ENCODE data around the gene CTNNAL1.

The CTNNAL1 gene

GRCh38 chr9:108953983-108954574 lies 59.2 kb downstream of the CTNNAL1 start:
- no peak overlapping the region for H2BK15ac ChIP-seq (ENCODE audit: low read length)
- no peak overlapping the region for H3K9ac ChIP-seq (ENCODE audit: low read depth, low read length, poor library complexity)
- no peak overlapping the region for H2AFZ ChIP-seq (ENCODE audit: low read length)
- no peak overlapping the region for H3K18ac ChIP-seq (ENCODE audit: low read length)
- H3K23ac ChIP-seq (ENCODE audit: low read depth, low read length, poor library complexity) = no peak overlapping the region
- no peak overlapping the region for H4K91ac ChIP-seq (ENCODE audit: low read depth, low read length, poor library complexity)
- DNase-seq (ENCODE audit: low spot score) = no peak
- H2BK12ac ChIP-seq (ENCODE audit: low read length) = no peak overlapping the region
- no peak overlapping the region for H2BK120ac ChIP-seq (ENCODE audit: low read depth, low read length)
- H2BK5ac ChIP-seq (ENCODE audit: low read length) = no peak overlapping the region
- no peaks in the 10 kb centered on the region for H3K9me3 ChIP-seq (replicated peaks in 1 of 2; ENCODE audit: control insufficient read depth in 2 of 2, insufficient read depth in 1 of 2, low read depth in 1 of 2, low read length in 2 of 2)
- peaks cover 3 to 40% of the 10 kb centered on the region in 2 donors for H3K36me3 ChIP-seq (replicated peaks in 1 of 2; ENCODE audit: control insufficient read depth in 2 of 2, insufficient read depth in 2 of 2, low read length in 2 of 2)
- no peaks in the 10 kb centered on the region for H3K79me1 ChIP-seq (ENCODE audit: low read depth, low read length)
- no peak overlapping the region for H2AK5ac ChIP-seq (ENCODE audit: low read depth, low read length)
- H3K27me3 ChIP-seq (ENCODE audit: control insufficient read depth in 3 of 3, insufficient read depth in 3 of 3, low read depth in 1 of 3, low read length in 3 of 3) = no peaks in the 10 kb centered on the region
- H3K4me3 ChIP-seq (ENCODE audit: low read length in 2 of 2) = no peak overlapping the region
- no peak overlapping the region for H3K4ac ChIP-seq (ENCODE audit: low read length)
- no CpG with 5 or more reads among the region's 3 CpGs for WGBS, 2 donors (ENCODE audit: extremely low coverage in 2 of 2, insufficient read length in 2 of 2, insufficient replicate concordance in 1 of 2)
- no peak overlapping the region for H4K8ac ChIP-seq (ENCODE audit: low read depth, low read length)
- H3K4me2 ChIP-seq (ENCODE audit: insufficient read depth, low read length, poor library complexity, severe bottlenecking) = no peak overlapping the region
- H3K14ac ChIP-seq (ENCODE audit: low read length) = no peak overlapping the region
- H3K4me1 ChIP-seq (ENCODE audit: control insufficient read depth in 2 of 2, insufficient read depth in 1 of 2, low read depth in 1 of 2, low read length in 2 of 2) = no peaks in the 10 kb centered on the region
- no peak overlapping the region for H3K27ac ChIP-seq (replicated peaks; ENCODE audit: low read length)

- Histone ChIP-seq H3K4me3 (ENCODE audit: low read length in 2 of 2) (no peak overlapping the region), H3K4me1 (ENCODE audit: control insufficient read depth in 2 of 2, insufficient read depth in 1 of 2, low read depth in 1 of 2, low read length in 2 of 2) (no peaks in the 10 kb centered on the region), H2BK12ac (ENCODE audit: low read length) (no peak overlapping the region), H2AK5ac (ENCODE audit: low read depth, low read length) (no peak overlapping the region), H3K27me3 (ENCODE audit: control insufficient read depth in 3 of 3, insufficient read depth in 3 of 3, low read depth in 1 of 3, low read length in 3 of 3) (no peaks in the 10 kb centered on the region), H3K14ac (ENCODE audit: low read length) (no peak overlapping the region), H3K9me3 (replicated peaks in 1 of 2; ENCODE audit: control insufficient read depth in 2 of 2, insufficient read depth in 1 of 2, low read depth in 1 of 2, low read length in 2 of 2) (no peaks in the 10 kb centered on the region), H2BK120ac (ENCODE audit: low read depth, low read length) (no peak overlapping the region), H3K9ac (ENCODE audit: low read depth, low read length, poor library complexity) (no peak overlapping the region), H3K27ac (replicated peaks; ENCODE audit: low read length) (no peak overlapping the region), H3K36me3 (replicated peaks in 1 of 2; ENCODE audit: control insufficient read depth in 2 of 2, insufficient read depth in 2 of 2, low read length in 2 of 2) (peaks cover 7 to 50% of the 10 kb centered on the region in 2 donors), H2BK5ac (ENCODE audit: low read length) (no peak overlapping the region), H3K18ac (ENCODE audit: low read length) (no peak overlapping the region), H3K79me1 (ENCODE audit: low read depth, low read length) (no peaks in the 10 kb centered on the region), H4K8ac (ENCODE audit: low read depth, low read length) (no peak overlapping the region), H4K91ac (ENCODE audit: low read depth, low read length, poor library complexity) (no peak overlapping the region), H2BK15ac (ENCODE audit: low read length) (no peak overlapping the region), H2AFZ (ENCODE audit: low read length) (no peak overlapping the region), H3K4ac (ENCODE audit: low read length) (no peak overlapping the region), H3K4me2 (ENCODE audit: insufficient read depth, low read length, poor library complexity, severe bottlenecking) (no peak overlapping the region), H3K23ac (ENCODE audit: low read depth, low read length, poor library complexity) (no peak overlapping the region)
- DNase-seq (ENCODE audit: low spot score) = no peak
- WGBS, 2 donors (ENCODE audit: extremely low coverage in 2 of 2, insufficient read length in 2 of 2, insufficient replicate concordance in 1 of 2) = no CpG with 5 or more reads among the region's 2 CpGs
Observed at GRCh38 chr9:108951578-108951977, 61.7 kb downstream of the CTNNAL1 start.

- no peak overlapping the region for H3K9ac ChIP-seq (ENCODE audit: low read depth, low read length, poor library complexity)
- no peak overlapping the region for H2AFZ ChIP-seq (ENCODE audit: low read length)
- H3K4ac ChIP-seq (ENCODE audit: low read length) = no peak overlapping the region
- H2BK15ac ChIP-seq (ENCODE audit: low read length) = no peak overlapping the region
- no peak overlapping the region for H2BK5ac ChIP-seq (ENCODE audit: low read length)
- peaks cover 7 to 55% of the 10 kb centered on the region in 2 donors for H3K36me3 ChIP-seq (replicated peaks in 1 of 2; ENCODE audit: control insufficient read depth in 2 of 2, insufficient read depth in 2 of 2, low read length in 2 of 2)
- H3K4me1 ChIP-seq (ENCODE audit: control insufficient read depth in 2 of 2, insufficient read depth in 1 of 2, low read depth in 1 of 2, low read length in 2 of 2) = no peaks in the 10 kb centered on the region
- no peak overlapping the region for H2AK5ac ChIP-seq (ENCODE audit: low read depth, low read length)
- H4K91ac ChIP-seq (ENCODE audit: low read depth, low read length, poor library complexity) = no peak overlapping the region
- H3K9me3 ChIP-seq (replicated peaks in 1 of 2; ENCODE audit: control insufficient read depth in 2 of 2, insufficient read depth in 1 of 2, low read depth in 1 of 2, low read length in 2 of 2) = no peaks in the 10 kb centered on the region
- H3K79me1 ChIP-seq (ENCODE audit: low read depth, low read length) = no peaks in the 10 kb centered on the region
- peaks cover 0 to 2% (median 0%) of the 10 kb centered on the region in 3 experiments for H3K27me3 ChIP-seq (ENCODE audit: control insufficient read depth in 3 of 3, insufficient read depth in 3 of 3, low read depth in 1 of 3, low read length in 3 of 3)
- H3K4me2 ChIP-seq (ENCODE audit: insufficient read depth, low read length, poor library complexity, severe bottlenecking) = no peak overlapping the region
- H2BK12ac ChIP-seq (ENCODE audit: low read length) = no peak overlapping the region
- no peak overlapping the region for H3K27ac ChIP-seq (replicated peaks; ENCODE audit: low read length)
- H2BK120ac ChIP-seq (ENCODE audit: low read depth, low read length) = no peak overlapping the region
- H3K23ac ChIP-seq (ENCODE audit: low read depth, low read length, poor library complexity) = no peak overlapping the region
- no peak overlapping the region for H4K8ac ChIP-seq (ENCODE audit: low read depth, low read length)
- H3K18ac ChIP-seq (ENCODE audit: low read length) = no peak overlapping the region
- no peak overlapping the region for H3K14ac ChIP-seq (ENCODE audit: low read length)
- H3K4me3 ChIP-seq (ENCODE audit: low read length in 2 of 2) = no peak overlapping the region
- no peak for DNase-seq (ENCODE audit: low spot score)
- WGBS, 2 donors (ENCODE audit: extremely low coverage in 2 of 2, insufficient read length in 2 of 2, insufficient replicate concordance in 1 of 2) = no CpG with 5 or more reads among the region's 1 CpG
Observed at GRCh38 chr9:108950168-108950567, 63.1 kb downstream of the CTNNAL1 start.

GRCh38 chr9:108939975-108940374 lies 73.3 kb downstream of the CTNNAL1 start:
- Histone ChIP-seq H3K23ac (ENCODE audit: low read depth, low read length, poor library complexity) (no peak overlapping the region), H3K36me3 (replicated peaks in 1 of 2; ENCODE audit: control insufficient read depth in 2 of 2, insufficient read depth in 2 of 2, low read length in 2 of 2) (peaks cover 10 to 75% of the 10 kb centered on the region in 2 donors), H3K27ac (replicated peaks; ENCODE audit: low read length) (no peak overlapping the region), H3K18ac (ENCODE audit: low read length) (no peak overlapping the region), H3K14ac (ENCODE audit: low read length) (no peak overlapping the region), H2BK5ac (ENCODE audit: low read length) (no peak overlapping the region), H2BK120ac (ENCODE audit: low read depth, low read length) (no peak overlapping the region), H3K9me3 (replicated peaks in 1 of 2; ENCODE audit: control insufficient read depth in 2 of 2, insufficient read depth in 1 of 2, low read depth in 1 of 2, low read length in 2 of 2) (no peaks in the 10 kb centered on the region), H2BK15ac (ENCODE audit: low read length) (no peak overlapping the region), H3K79me1 (ENCODE audit: low read depth, low read length) (no peaks in the 10 kb centered on the region), H3K4me1 (ENCODE audit: control insufficient read depth in 2 of 2, insufficient read depth in 1 of 2, low read depth in 1 of 2, low read length in 2 of 2) (peaks cover 0 to 2% of the 10 kb centered on the region in 2 donors), H4K8ac (ENCODE audit: low read depth, low read length) (no peak overlapping the region), H4K91ac (ENCODE audit: low read depth, low read length, poor library complexity) (no peak overlapping the region), H3K4me3 (ENCODE audit: low read length in 2 of 2) (no peak overlapping the region), H2AFZ (ENCODE audit: low read length) (no peak overlapping the region), H3K4ac (ENCODE audit: low read length) (no peak overlapping the region), H2AK5ac (ENCODE audit: low read depth, low read length) (no peak overlapping the region), H3K27me3 (ENCODE audit: control insufficient read depth in 3 of 3, insufficient read depth in 3 of 3, low read depth in 1 of 3, low read length in 3 of 3) (no peaks in the 10 kb centered on the region), H3K4me2 (ENCODE audit: insufficient read depth, low read length, poor library complexity, severe bottlenecking) (no peak overlapping the region), H2BK12ac (ENCODE audit: low read length) (no peak overlapping the region), H3K9ac (ENCODE audit: low read depth, low read length, poor library complexity) (no peak overlapping the region)
- WGBS, 2 donors (ENCODE audit: extremely low coverage in 2 of 2, insufficient read length in 2 of 2, insufficient replicate concordance in 1 of 2) = no CpG with 5 or more reads among the region's 4 CpGs
- no peak for DNase-seq (ENCODE audit: low spot score)

Measured in neuronal stem cell (in vitro differentiated cells).